ENCODE data around the gene SEC31B.
A peak's percentile ranks its signal among the peaks of the same experiment; 100 is the strongest.

SEC31B gene

GRCh38 chr10:100535338-100535714 is 15.7 kb upstream of the SEC31B start:
- Histone ChIP-seq H3K4me3 (ENCODE audit: low read depth, low read length) (peak overlapping the region; percentile 71), H3K36me3 (replicated peaks) (peaks cover 11% of the 10 kb centered on the region)
- in situ Hi-C loops (cut with HindIII; ENCODE audit: low pct_ligation_motif_present, low sequenced_read_pairs) = loop anchor here (25.0 kb wide), 1 partner anchor 352 kb away; no protein-coding TSS in a partner anchor

GRCh38 chr10:100534726-100535125 is 15.1 kb upstream of the SEC31B start:
- no peak for TF ChIP-seq CTCF (IDR thresholded peaks at IDR 0.05; ENCODE audit: low read depth, low read length, missing control alignments)
- no peaks in the 10 kb centered on the region for H3K27me3 ChIP-seq (replicated peaks)
- in situ Hi-C loops (cut with HindIII; ENCODE audit: low pct_ligation_motif_present, low sequenced_read_pairs) = loop anchor here (25.0 kb wide), 1 partner anchor 353 kb away; no protein-coding TSS in a partner anchor
- H3K27ac ChIP-seq = no peak overlapping the region
- H3K4me3 ChIP-seq (ENCODE audit: low read depth, low read length) = no peak overlapping the region
- peaks cover 8% of the 10 kb centered on the region for H3K36me3 ChIP-seq (replicated peaks)
- no peak for DNase-seq

More at GRCh38 chr10:100535338-100535714, 15.7 kb upstream of the SEC31B start:
- no peaks in the 10 kb centered on the region for H3K27me3 ChIP-seq (replicated peaks)
- H3K27ac ChIP-seq = no peak overlapping the region
- DNase-seq = no peak
- no peak for TF ChIP-seq CTCF (IDR thresholded peaks at IDR 0.05; ENCODE audit: low read depth, low read length, missing control alignments)

GRCh38 chr10:100531761-100532160 is 12.1 kb upstream of the SEC31B start:
- no peak overlapping the region for H3K27ac ChIP-seq
- in situ Hi-C loops (cut with HindIII; ENCODE audit: low pct_ligation_motif_present, low sequenced_read_pairs) = loop anchor here (25.0 kb wide), 1 partner anchor 356 kb away; no protein-coding TSS in a partner anchor
- H3K4me3 ChIP-seq (ENCODE audit: low read depth, low read length) = no peak overlapping the region
- H3K36me3 ChIP-seq (replicated peaks) = peaks cover 6% of the 10 kb centered on the region
- DNase-seq = no peak
- TF ChIP-seq CTCF (IDR thresholded peaks at IDR 0.05; ENCODE audit: low read depth, low read length, missing control alignments) = no peak
- H3K27me3 ChIP-seq (replicated peaks) = no peaks in the 10 kb centered on the region

- Histone ChIP-seq H3K27ac (peak within 1 kb of the TSS; percentile 35), H3K36me3 (replicated peaks) (peaks cover 14% of the 10 kb centered on the region), H3K27me3 (replicated peaks) (no peaks in the 10 kb centered on the region), H3K4me3 (ENCODE audit: low read depth, low read length) (peak within 1 kb of the TSS; percentile 97)
- TF ChIP-seq CTCF (IDR thresholded peaks at IDR 0.05; ENCODE audit: low read depth, low read length, missing control alignments) = no peak
- in situ Hi-C loops (cut with HindIII; ENCODE audit: low pct_ligation_motif_present, low sequenced_read_pairs) = loop anchor here (25.0 kb wide), 1 partner anchor 358 kb away; no protein-coding TSS in a partner anchor
- DNase-seq = peak; percentile 76
Observed at GRCh38 chr10:100529475-100530298, 10.0 kb upstream of the SEC31B start, which contains the start of gene NDUFB8. TSS of gene NDUFB8 (minus strand) at chr10:100529871. CDS start at chr10:100529851, 20 bp downstream.

- peaks cover 18% of the 10 kb centered on the region for H3K36me3 ChIP-seq (replicated peaks)
- TF ChIP-seq CTCF (IDR thresholded peaks at IDR 0.05; ENCODE audit: low read depth, low read length, missing control alignments) = no peak
- H3K27ac ChIP-seq = peak overlapping the region; percentile 35
- peak overlapping the region; percentile 97 for H3K4me3 ChIP-seq (ENCODE audit: low read depth, low read length)
- DNase-seq = no peak
- H3K27me3 ChIP-seq (replicated peaks) = no peaks in the 10 kb centered on the region
- in situ Hi-C loops (cut with HindIII; ENCODE audit: low pct_ligation_motif_present, low sequenced_read_pairs) = loop anchor here (25.0 kb wide), 1 partner anchor 358 kb away; no protein-coding TSS in a partner anchor
Observed at GRCh38 chr10:100528921-100529474, 9.3 kb upstream of the SEC31B start.
